Tibial nerve (tissue), 4 donors: ENCODE data around the gene KIF20B. TPM values are rescaled to one million over a fixed set of nuclear protein-coding genes. Genes with fewer than 3 reads are reported as not detected.

Experiments
- DNase-seq, 2 donors: peaks; one replicate each; pipeline ENCODE4 v3.0.0-alpha.2; 2019; ENCODE audit warnings: low spot score in 2 of 2
- H3K27ac ChIP-seq, 4 donors: fragments of 200-600 bp; sonication (generic) in 3 of 4; one replicate each; pipeline ENCODE4 v1.5.1; 2017 to 2019; ENCODE audit warnings: mild to moderate bottlenecking in 1 of 4
- H3K27me3 ChIP-seq, 2 donors: fragments of 200-600 bp; sonication (generic) in 1 of 2; one replicate each; pipeline versions ENCODE4 v1.5.1 to v1.6.0; 2017 to 2019
- H3K36me3 ChIP-seq, 3 donors: fragments of 200-600 bp; sonication (generic); one replicate each; pipeline ENCODE4 v1.5.1; 2018 to 2019
- H3K4me1 ChIP-seq, 4 donors: fragments of 200-600 bp; sonication (generic) in 3 of 4; one replicate each; pipeline ENCODE4 v1.5.1; 2017 to 2019
- H3K4me3 ChIP-seq, 4 donors: fragments of 200-600 bp; sonication (generic) in 3 of 4; one replicate each; pipeline ENCODE4 v1.5.1; 2017 to 2019; ENCODE audit warnings: mild to moderate bottlenecking in 1 of 4, moderate library complexity in 1 of 4
- H3K9me3 ChIP-seq, 4 donors: fragments of 200-600 bp; sonication (generic) in 3 of 4; one replicate each; pipeline ENCODE4 v1.5.1; 2017 to 2019
- CTCF ChIP-seq, 5 experiments: fragments of 200-600 bp in 3 of 5; fragments of 450-650 bp in 2 of 5; sonication (generic) in 3 of 5; IDR thresholded peaks; one replicate each; pipeline ENCODE4 v1.5.1; 2016 to 2019; ENCODE audit warnings: antibody characterized with exemption in 5 of 5, mild to moderate bottlenecking in 3 of 5, moderate library complexity in 2 of 5
- EP300 ChIP-seq, 2 donors: sonication (generic); formaldehyde crosslinking; IDR thresholded peaks; one replicate each; pipeline ENCODE4 v1.6.1; 2017; ENCODE audit warnings: antibody characterized with exemption in 2 of 2, mild to moderate bottlenecking in 1 of 2
- POLR2A ChIP-seq, 2 donors: fragments of 450-650 bp; IDR thresholded peaks; one replicate each; pipeline ENCODE4 v1.6.1; 2017; ENCODE audit warnings: antibody characterized with exemption in 2 of 2, mild to moderate bottlenecking in 2 of 2, moderate library complexity in 2 of 2
- WGBS, 2 donors: methylation state at CpG; one replicate each; pipeline ENCODE4 v1.1.5; 2018; 5-methylcytosine and 5-hydroxymethylcytosine counted together
- total RNA-seq, 4 donors: library from RNA; depleted of rRNA; stranded (reverse); fragments of >200 nt; gene quantifications; one replicate each; pipeline ENCODE4 v1.1.0, GENCODE V29; 2016

KIF20B gene
- total RNA-seq, 4 donors from 2014 or later = 1.6 to 4.8 (median 2.3) TPM

- no peaks in the 10 kb centered on the region for H3K9me3 ChIP-seq
- H3K4me3 ChIP-seq = no peak overlapping the region
- no peaks in the 10 kb centered on the region for H3K36me3 ChIP-seq
- no peak overlapping the region for H3K27ac ChIP-seq
- no peak for DNase-seq
- TF ChIP-seq POLR2A (IDR thresholded peaks at IDR 0.05) (no peak), CTCF (IDR thresholded peaks at IDR 0.05) (no peak), EP300 (IDR thresholded peaks at IDR 0.05) (no peak)
- peaks cover 0 to 11% (median 4%) of the 10 kb centered on the region in 4 donors for H3K4me1 ChIP-seq
- no peaks in the 10 kb centered on the region for H3K27me3 ChIP-seq
These were observed 4.6 kb downstream of the KIF20B start for GRCh38 chr10:89706011-89706410.

GRCh38 chr10:89707372-89707771 is 6.0 kb downstream of the KIF20B start:
- H3K9me3 ChIP-seq = no peaks in the 10 kb centered on the region
- TF ChIP-seq POLR2A (IDR thresholded peaks at IDR 0.05) (no peak), CTCF (IDR thresholded peaks at IDR 0.05) (no peak), EP300 (IDR thresholded peaks at IDR 0.05) (no peak)
- 74 to 92% methylated on average over 1 of the region's 1 CpG for WGBS, 2 donors
- no peaks in the 10 kb centered on the region for H3K36me3 ChIP-seq
- H3K27ac ChIP-seq = no peak overlapping the region
- H3K4me3 ChIP-seq = no peak overlapping the region
- H3K4me1 ChIP-seq = peaks cover 0 to 4% (median under 1%) of the 10 kb centered on the region in 4 donors
- no peaks in the 10 kb centered on the region for H3K27me3 ChIP-seq
- no peak for DNase-seq

GRCh38 chr10:89710753-89711152 is 9.4 kb downstream of the KIF20B start:
- no peaks in the 10 kb centered on the region for H3K36me3 ChIP-seq
- TF ChIP-seq CTCF (IDR thresholded peaks at IDR 0.05) (no peak), POLR2A (IDR thresholded peaks at IDR 0.05) (no peak), EP300 (IDR thresholded peaks at IDR 0.05) (no peak)

GRCh38 chr10:89734616-89735015 is 33.2 kb downstream of the KIF20B start:
- 70 to 85% methylated on average over 3 of the region's 3 CpGs for WGBS, 2 donors
- no peak overlapping the region for H3K4me3 ChIP-seq
- no peaks in the 10 kb centered on the region for H3K27me3 ChIP-seq
- H3K9me3 ChIP-seq = no peaks in the 10 kb centered on the region
- H3K36me3 ChIP-seq = peaks cover 0 to 15% (median 0%) of the 10 kb centered on the region in 3 donors
- TF ChIP-seq POLR2A (IDR thresholded peaks at IDR 0.05) = no peak
- no peak for TF ChIP-seq EP300 (IDR thresholded peaks at IDR 0.05)
- TF ChIP-seq CTCF (IDR thresholded peaks at IDR 0.05) = no peak
- no peak overlapping the region for H3K27ac ChIP-seq
- peaks cover 0 to 12% (median 0%) of the 10 kb centered on the region in 4 donors for H3K4me1 ChIP-seq
- no peak for DNase-seq

More at GRCh38 chr10:89710753-89711152, 9.4 kb downstream of the KIF20B start:
- Histone ChIP-seq H3K27ac (no peak overlapping the region), H3K27me3 (no peaks in the 10 kb centered on the region), H3K4me3 (no peak overlapping the region), H3K4me1 (no peaks in the 10 kb centered on the region), H3K9me3 (no peaks in the 10 kb centered on the region)
- WGBS, 2 donors = 40 to 47% methylated on average over 3 of the region's 3 CpGs
- no peak for DNase-seq

- Histone ChIP-seq H3K9me3 (no peaks in the 10 kb centered on the region), H3K4me3 (no peak overlapping the region), H3K4me1 (peaks cover 0 to 12% (median 0%) of the 10 kb centered on the region in 4 donors), H3K27me3 (no peaks in the 10 kb centered on the region), H3K36me3 (peaks cover 0 to 10% (median 0%) of the 10 kb centered on the region in 3 donors), H3K27ac (no peak overlapping the region)
- TF ChIP-seq CTCF (IDR thresholded peaks at IDR 0.05) (no peak), POLR2A (IDR thresholded peaks at IDR 0.05) (no peak), EP300 (IDR thresholded peaks at IDR 0.05) (no peak)
- DNase-seq = no peak
- 48 to 73% methylated on average over 2 of the region's 2 CpGs for WGBS, 2 donors
These were observed 37.3 kb downstream of the KIF20B start for GRCh38 chr10:89738551-89739209.
